Natural killer cell (primary cell): ENCODE data around the gene KRTAP13-1. TPM values are rescaled to one million over a fixed set of nuclear protein-coding genes. Genes with fewer than 3 reads are reported as not detected.

Experiments used
- ATAC-seq, 3 donors: fragments of 150-1000 bp in 2 of 3; fragments of 200-7000 bp in 1 of 3; cut with Tn5 transposase; 1 replicate in 1 of 3; 2 replicates in 2 of 3; pipeline ENCODE4 v1.10.0; 2021; ENCODE audit warnings: mild to moderate bottlenecking in 2 of 3, moderate library complexity in 2 of 3
- DNase-seq, 2 donors: peaks; one replicate each; pipeline versions ENCODE4 v3.0.0 to v3.0.0-alpha.2; 2013 to 2021; ENCODE audit warnings: mixed read lengths in 1 of 2
- H3K27ac ChIP-seq: one replicate; pipeline ENCODE4 v1.5.1; 2013; ENCODE audit warnings: mild to moderate bottlenecking, low read length
- H3K27me3 ChIP-seq: one replicate; pipeline ENCODE4 v1.6.1; 2013; ENCODE audit warnings: low read length; ENCODE audit not compliant: control insufficient read depth, insufficient read depth
- H3K36me3 ChIP-seq: one replicate; pipeline ENCODE4 v1.6.1; 2013; ENCODE audit warnings: low read length; ENCODE audit not compliant: control insufficient read depth, insufficient read depth
- H3K4me1 ChIP-seq: one replicate; pipeline ENCODE4 v1.6.1; 2013; ENCODE audit warnings: low read length; ENCODE audit not compliant: control insufficient read depth, insufficient read depth
- H3K4me3 ChIP-seq: one replicate; pipeline ENCODE4 v1.5.1; 2013; ENCODE audit warnings: low read length
- H3K9me3 ChIP-seq: one replicate; pipeline ENCODE4 v1.6.1; 2013; ENCODE audit warnings: low read length; ENCODE audit not compliant: control insufficient read depth, insufficient read depth
- H3K27ac Mint-ChIP-seq, 2 donors: one replicate each; pipeline ENCODE4 v1.8.0; 2022; ENCODE audit warnings: mild to moderate bottlenecking in 2 of 2, mixed read lengths in 2 of 2, moderate library complexity in 1 of 2
- H3K27me3 Mint-ChIP-seq, 2 donors: one replicate each; pipeline ENCODE4 v1.8.0; 2022; ENCODE audit warnings: low read depth in 2 of 2, mixed read lengths in 2 of 2
- H3K36me3 Mint-ChIP-seq: one replicate; pipeline ENCODE4 v1.8.0; 2022; ENCODE audit warnings: mixed read lengths
- H3K4me1 Mint-ChIP-seq, 2 donors: one replicate each; pipeline ENCODE4 v1.8.0; 2022; ENCODE audit warnings: mixed read lengths in 2 of 2
- H3K4me3 Mint-ChIP-seq: one replicate; pipeline ENCODE4 v1.8.0; 2022; ENCODE audit warnings: mild to moderate bottlenecking, moderate library complexity, mixed read lengths
- H3K9me3 Mint-ChIP-seq, 2 donors: one replicate each; pipeline ENCODE4 v1.8.0; 2022; ENCODE audit warnings: mixed read lengths in 2 of 2
- WGBS: methylation state at CpG from one replicate; pipeline ENCODE4 v1.1.7; 2013; ENCODE audit warnings: missing lambda C conversion rate; ENCODE audit not compliant: insufficient coverage; 5-methylcytosine and 5-hydroxymethylcytosine counted together
- intact Hi-C: fragments of 100-400 bp; cut with micrococcal nuclease; formaldehyde crosslinking; loops from one replicate; pipeline ENCODE4 v1.14.2; 2022
- total RNA-seq, 4 donors: library from RNA; stranded (reverse); fragments of 120-200 nt in 1 of 4; gene quantifications; one replicate each; pipeline versions ENCODE4 v1.2.3 to v1.2.4, GENCODE V29; 2013 to 2022
- TF ChIP-seq, protein P1 (sequence below): fragments of 200-600 bp; IDR thresholded peaks from one replicate; pipeline ENCODE4 v1.8.0; 2022; ENCODE audit warnings: antibody characterized with exemption

The KRTAP13-1 gene, protein sequence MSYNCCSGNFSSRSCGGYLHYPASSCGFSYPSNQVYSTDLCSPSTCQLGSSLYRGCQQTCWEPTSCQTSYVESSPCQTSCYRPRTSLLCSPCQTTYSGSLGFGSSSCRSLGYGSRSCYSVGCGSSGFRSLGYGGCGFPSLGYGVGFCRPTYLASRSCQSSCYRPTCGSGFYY
- total RNA-seq: not detected
- not detected for total RNA-seq (2013)

DNA sequence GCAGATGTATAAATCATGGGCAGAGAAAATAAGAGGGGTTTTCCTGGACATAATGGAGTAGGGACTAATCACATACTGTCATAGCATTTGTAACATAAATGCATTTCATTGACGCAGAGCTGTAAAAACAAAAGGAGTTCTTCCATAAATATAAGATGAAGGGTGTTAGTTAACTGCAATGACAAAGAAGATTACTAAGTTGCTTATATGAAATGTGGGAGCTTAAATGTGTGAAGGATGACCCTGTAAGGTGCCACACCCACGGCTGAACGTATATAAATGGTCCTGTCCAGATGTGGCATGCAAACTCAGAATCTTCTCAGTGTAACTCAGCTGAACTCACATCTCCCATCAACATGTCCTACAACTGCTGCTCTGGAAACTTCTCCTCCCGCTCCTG lies at the start of gene KRTAP13-1:
Gene KRTAP13-1, plus strand, starts transcription at position 301 of the 400 bp plus-strand sequence. Its CDS starts 56 bp downstream, at position 357.
- DNase-seq: no peak
- Mint-ChIP-seq H3K27ac (no peak within 1 kb of the TSS), H3K4me3 (no peak within 1 kb of the TSS), H3K36me3 (peaks cover 6% of the 10 kb centered on the region), H3K9me3 (peaks cover 2 to 8% of the 10 kb centered on the region in 2 donors), H3K4me1 (no peaks in the 10 kb centered on the region), H3K27me3 (no peaks in the 10 kb centered on the region)
- H3K4me3 ChIP-seq: no peak within 1 kb of the TSS
- no peaks in the 10 kb centered on the region for H3K27me3 ChIP-seq
- TF ChIP-seq, protein P1, sequence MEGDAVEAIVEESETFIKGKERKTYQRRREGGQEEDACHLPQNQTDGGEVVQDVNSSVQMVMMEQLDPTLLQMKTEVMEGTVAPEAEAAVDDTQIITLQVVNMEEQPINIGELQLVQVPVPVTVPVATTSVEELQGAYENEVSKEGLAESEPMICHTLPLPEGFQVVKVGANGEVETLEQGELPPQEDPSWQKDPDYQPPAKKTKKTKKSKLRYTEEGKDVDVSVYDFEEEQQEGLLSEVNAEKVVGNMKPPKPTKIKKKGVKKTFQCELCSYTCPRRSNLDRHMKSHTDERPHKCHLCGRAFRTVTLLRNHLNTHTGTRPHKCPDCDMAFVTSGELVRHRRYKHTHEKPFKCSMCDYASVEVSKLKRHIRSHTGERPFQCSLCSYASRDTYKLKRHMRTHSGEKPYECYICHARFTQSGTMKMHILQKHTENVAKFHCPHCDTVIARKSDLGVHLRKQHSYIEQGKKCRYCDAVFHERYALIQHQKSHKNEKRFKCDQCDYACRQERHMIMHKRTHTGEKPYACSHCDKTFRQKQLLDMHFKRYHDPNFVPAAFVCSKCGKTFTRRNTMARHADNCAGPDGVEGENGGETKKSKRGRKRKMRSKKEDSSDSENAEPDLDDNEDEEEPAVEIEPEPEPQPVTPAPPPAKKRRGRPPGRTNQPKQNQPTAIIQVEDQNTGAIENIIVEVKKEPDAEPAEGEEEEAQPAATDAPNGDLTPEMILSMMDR: no peak
- intact Hi-C loops: no loop called here
- no peak for ATAC-seq
- no peak within 1 kb of the TSS for H3K27ac ChIP-seq
- peaks cover 3% of the 10 kb centered on the region for H3K9me3 ChIP-seq
- WGBS: 74% methylated on average over 4 of the region's 4 CpGs
- H3K36me3 ChIP-seq: no peaks in the 10 kb centered on the region
- no peaks in the 10 kb centered on the region for H3K4me1 ChIP-seq

DNA sequence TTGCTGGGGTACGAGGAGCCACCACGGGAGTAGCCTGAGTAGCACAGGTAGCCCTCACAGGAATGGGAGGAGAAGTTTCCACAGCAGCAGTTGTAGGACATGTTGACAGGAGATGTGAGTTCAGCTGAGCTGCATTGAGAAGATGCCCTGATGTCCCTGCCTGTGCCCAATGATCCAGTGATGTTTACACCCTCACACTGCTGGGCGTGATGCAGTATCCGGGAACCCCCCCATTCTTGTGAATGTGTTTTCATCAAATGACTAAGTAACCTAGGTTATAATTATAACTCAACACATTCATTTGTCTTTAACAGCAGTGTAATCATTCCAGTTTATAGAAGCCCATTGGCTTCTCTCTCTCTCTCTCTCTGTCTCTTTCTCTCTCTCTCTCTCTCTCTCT lies 47.3 kb upstream of the KRTAP13-1 start, which contains the start of gene KRTAP23-1:
Gene KRTAP23-1, minus strand, starts transcription at position 101 of the 400 bp plus-strand sequence. Its CDS starts 0 bp downstream, at position 101.
- Histone ChIP-seq H3K9me3 (no peaks in the 10 kb centered on the region), H3K27ac (no peak within 1 kb of the TSS), H3K27me3 (no peaks in the 10 kb centered on the region), H3K4me3 (no peak within 1 kb of the TSS), H3K4me1 (no peaks in the 10 kb centered on the region), H3K36me3 (no peaks in the 10 kb centered on the region)
- H3K27ac Mint-ChIP-seq: no peak within 1 kb of the TSS
- intact Hi-C loops: no loop called here
- DNase-seq (no peak), ATAC-seq (no peak)
- 85% methylated on average over 4 of the region's 4 CpGs for WGBS
- TF ChIP-seq, protein P1: no peak
- H3K4me3 Mint-ChIP-seq: no peak within 1 kb of the TSS
- no peaks in the 10 kb centered on the region for H3K36me3 Mint-ChIP-seq
- H3K9me3 Mint-ChIP-seq: peaks cover 2 to 6% of the 10 kb centered on the region in 2 donors
- H3K4me1 Mint-ChIP-seq: no peaks in the 10 kb centered on the region
- H3K27me3 Mint-ChIP-seq: no peaks in the 10 kb centered on the region

DNA sequence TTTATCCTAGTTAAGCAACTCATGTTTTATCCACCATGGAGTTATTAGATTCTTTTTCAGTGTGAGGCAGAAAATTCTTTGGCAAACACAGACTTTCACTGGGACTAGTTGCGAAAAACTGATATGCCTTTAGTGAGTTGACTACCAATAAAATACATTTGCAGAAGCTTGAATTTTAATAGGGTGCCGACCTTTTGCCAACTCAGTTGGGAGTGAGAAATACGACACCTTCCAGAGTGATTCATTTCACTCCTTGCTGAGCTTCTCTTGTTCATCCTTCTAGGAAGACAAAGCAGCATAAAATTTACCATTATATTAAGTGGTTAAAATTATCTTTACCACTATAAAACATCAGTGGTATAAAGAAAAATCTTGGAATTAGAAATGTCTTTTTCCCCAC lies 46.3 kb upstream of the KRTAP13-1 start:
- 65% methylated on average over 3 of the region's 3 CpGs for WGBS
- no peaks in the 10 kb centered on the region for H3K36me3 Mint-ChIP-seq
- no peak overlapping the region for H3K4me3 ChIP-seq

More for the DNA sequence above, 46.3 kb upstream of the KRTAP13-1 start:
- no peak overlapping the region for H3K4me3 Mint-ChIP-seq
- Histone ChIP-seq H3K9me3 (no peaks in the 10 kb centered on the region), H3K4me1 (no peaks in the 10 kb centered on the region), H3K36me3 (no peaks in the 10 kb centered on the region), H3K27ac (no peak overlapping the region), H3K27me3 (no peaks in the 10 kb centered on the region)
- no peak for ATAC-seq
- no peaks in the 10 kb centered on the region for H3K4me1 Mint-ChIP-seq
- intact Hi-C loops: no loop called here
- no peak overlapping the region for H3K27ac Mint-ChIP-seq
- TF ChIP-seq, protein P1: no peak
- H3K9me3 Mint-ChIP-seq: peaks cover 6 to 9% of the 10 kb centered on the region in 2 donors
- DNase-seq: no peak
- H3K27me3 Mint-ChIP-seq: no peaks in the 10 kb centered on the region
